ENCODE results near the gene EVA1C. TPM values are rescaled to one million over a fixed set of nuclear protein-coding genes. Genes with fewer than 3 reads are reported as not detected.

The EVA1C gene
- total and polyA plus RNA-seq, 2 experiments from 2014 or later = 4.6 to 6.9 TPM

GRCh38 chr21:32472890-32473765, 60.6 kb downstream of the EVA1C start:
- Histone ChIP-seq H3K9me2 (ENCODE audit: insufficient read depth) (no peaks in the 10 kb centered on the region), H2AFZ (no peak overlapping the region), H3K27ac (ENCODE audit: low read depth) (no peak overlapping the region), H3K4me1 (ENCODE audit: insufficient read depth) (peaks cover 6% of the 10 kb centered on the region; the same call in 1 of the 2 replicates), H3K4me2 (no peak overlapping the region), H3K79me2 (replicated peaks; ENCODE audit: insufficient read depth) (no peaks in the 10 kb centered on the region), H3K36me3 (ENCODE audit: insufficient read depth) (no peaks in the 10 kb centered on the region), H3K27me3 (ENCODE audit: insufficient read depth) (no peaks in the 10 kb centered on the region), H4K20me1 (replicated peaks; ENCODE audit: insufficient read depth) (no peaks in the 10 kb centered on the region), H3F3A (replicated peaks; ENCODE audit: low read depth) (no peaks in the 10 kb centered on the region), H3K4me3 (no peak overlapping the region)
- H3K4me1 Mint-ChIP-seq = peaks cover 6% of the 10 kb centered on the region
- no peak overlapping the region for H3K4me3 Mint-ChIP-seq
- no peak overlapping the region for H3K27ac Mint-ChIP-seq
- no peaks in the 10 kb centered on the region for H3K36me3 Mint-ChIP-seq (ENCODE audit: low read depth)
- ATAC-seq (no peak), DNase-seq (ENCODE audit: low spot score) (no peak)
- TF ChIP-seq EZH2phosphoT487 (IDR thresholded peaks at IDR 0.05; ENCODE audit: unreplicated experiment) (no peak), CREB1 (CRISPR knock-in tag; IDR thresholded peaks at IDR 0.05; ENCODE audit: low read depth) (no peak), REST (IDR thresholded peaks at IDR 0.05; ENCODE audit: unreplicated experiment) (no peak), ZNF114 (CRISPR knock-in tag; IDR thresholded peaks at IDR 0.05) (no peak), JUNB (IDR thresholded peaks at IDR 0.05; ENCODE audit: unreplicated experiment) (no peak), NANOG (IDR thresholded peaks at IDR 0.05; ENCODE audit: borderline replicate concordance) (no peak), ZNF331 (CRISPR knock-in tag; IDR thresholded peaks at IDR 0.05; ENCODE audit: low read depth) (no peak), EZH2 (IDR thresholded peaks at IDR 0.05; ENCODE audit: low read depth, unreplicated experiment) (no peak)
- H3K9me3 Mint-ChIP-seq = no peaks in the 10 kb centered on the region; the same call in 2 of the 3 replicates
- peaks cover 6% of the 10 kb centered on the region for H3K27me3 Mint-ChIP-seq (ENCODE audit: insufficient read depth, low read depth, poor library complexity)

DNA sequence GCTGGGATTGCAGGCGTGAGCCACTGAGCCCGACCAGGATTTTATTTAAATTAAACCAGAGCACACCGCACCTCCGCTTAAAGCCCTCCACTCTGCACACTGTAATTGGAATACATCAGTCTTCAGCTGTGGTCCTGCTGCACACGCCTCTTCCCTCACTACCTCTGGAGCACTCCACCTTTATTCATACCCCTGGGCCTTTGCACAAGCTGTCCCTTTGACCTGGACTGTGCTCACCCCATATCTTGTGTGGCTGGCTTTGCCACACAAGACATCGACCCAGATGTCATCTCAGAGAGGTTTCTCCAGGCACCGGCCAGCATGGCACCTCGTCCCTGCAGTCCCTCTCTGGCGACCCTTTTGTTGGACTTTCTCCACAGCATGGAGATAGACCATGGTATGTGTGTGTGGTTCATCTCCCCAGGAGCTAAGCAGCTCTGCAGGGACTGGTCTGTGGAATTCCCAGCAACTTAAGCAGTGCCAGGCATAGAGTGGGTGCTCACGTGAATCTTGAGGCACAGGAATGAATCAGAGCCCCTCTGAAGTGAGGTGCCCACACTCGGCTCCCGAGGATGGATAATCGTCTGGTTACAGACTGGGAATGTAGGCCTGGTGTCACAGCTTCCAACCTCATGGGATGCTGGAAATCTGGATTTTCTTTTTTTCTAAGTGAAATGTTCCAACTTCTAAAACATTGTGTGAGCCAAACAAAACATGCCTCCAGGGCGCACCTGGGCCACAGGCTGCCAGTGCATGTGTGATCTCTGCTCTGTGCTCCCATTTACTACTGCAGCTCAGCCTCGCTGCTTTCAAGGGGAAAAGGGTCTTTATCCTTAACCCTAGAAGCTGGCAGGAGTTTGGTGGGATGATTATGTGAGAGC, 61.9 kb downstream of the EVA1C start:
- no peak overlapping the region for H3K27ac Mint-ChIP-seq
- no peak overlapping the region for H3K4me3 ChIP-seq
- H3K36me3 ChIP-seq (ENCODE audit: insufficient read depth) = no peaks in the 10 kb centered on the region
- no peaks in the 10 kb centered on the region for H3K36me3 Mint-ChIP-seq (ENCODE audit: low read depth)
- no peak overlapping the region for H2AFZ ChIP-seq
- H3K4me1 ChIP-seq (ENCODE audit: insufficient read depth) = peaks cover 6% of the 10 kb centered on the region; the same call in 1 of the 2 replicates
- H3F3A ChIP-seq (replicated peaks; ENCODE audit: low read depth) = no peaks in the 10 kb centered on the region
- DNase-seq (ENCODE audit: low spot score) (no peak), ATAC-seq (no peak)
- no peak overlapping the region for H3K27ac ChIP-seq (ENCODE audit: low read depth)
- H3K27me3 ChIP-seq (ENCODE audit: insufficient read depth) = no peaks in the 10 kb centered on the region
- no peaks in the 10 kb centered on the region for H3K79me2 ChIP-seq (replicated peaks; ENCODE audit: insufficient read depth)
- H3K9me2 ChIP-seq (ENCODE audit: insufficient read depth) = no peaks in the 10 kb centered on the region
- no peaks in the 10 kb centered on the region for H4K20me1 ChIP-seq (replicated peaks; ENCODE audit: insufficient read depth)
- no peaks in the 10 kb centered on the region; the same call in 2 of the 3 replicates for H3K9me3 Mint-ChIP-seq
- H3K4me2 ChIP-seq = no peak overlapping the region
- peaks cover 13% of the 10 kb centered on the region for H3K4me1 Mint-ChIP-seq
- peaks cover 6% of the 10 kb centered on the region for H3K27me3 Mint-ChIP-seq (ENCODE audit: insufficient read depth, low read depth, poor library complexity)
- no peak overlapping the region for H3K4me3 Mint-ChIP-seq
- TF ChIP-seq CREB1 (CRISPR knock-in tag; IDR thresholded peaks at IDR 0.05; ENCODE audit: low read depth) (no peak), ZNF462 (CRISPR knock-in tag; IDR thresholded peaks at IDR 0.05) (no peak)
